NCI-H187 (cell line): ENCODE data around the gene SESN2.

Experiments used
- DNase-seq, 2 experiments: peaks; one replicate each; lab custom pipeline; 2025; lab: John Stamatoyannopoulos, UW

Gene SESN2

DNA sequence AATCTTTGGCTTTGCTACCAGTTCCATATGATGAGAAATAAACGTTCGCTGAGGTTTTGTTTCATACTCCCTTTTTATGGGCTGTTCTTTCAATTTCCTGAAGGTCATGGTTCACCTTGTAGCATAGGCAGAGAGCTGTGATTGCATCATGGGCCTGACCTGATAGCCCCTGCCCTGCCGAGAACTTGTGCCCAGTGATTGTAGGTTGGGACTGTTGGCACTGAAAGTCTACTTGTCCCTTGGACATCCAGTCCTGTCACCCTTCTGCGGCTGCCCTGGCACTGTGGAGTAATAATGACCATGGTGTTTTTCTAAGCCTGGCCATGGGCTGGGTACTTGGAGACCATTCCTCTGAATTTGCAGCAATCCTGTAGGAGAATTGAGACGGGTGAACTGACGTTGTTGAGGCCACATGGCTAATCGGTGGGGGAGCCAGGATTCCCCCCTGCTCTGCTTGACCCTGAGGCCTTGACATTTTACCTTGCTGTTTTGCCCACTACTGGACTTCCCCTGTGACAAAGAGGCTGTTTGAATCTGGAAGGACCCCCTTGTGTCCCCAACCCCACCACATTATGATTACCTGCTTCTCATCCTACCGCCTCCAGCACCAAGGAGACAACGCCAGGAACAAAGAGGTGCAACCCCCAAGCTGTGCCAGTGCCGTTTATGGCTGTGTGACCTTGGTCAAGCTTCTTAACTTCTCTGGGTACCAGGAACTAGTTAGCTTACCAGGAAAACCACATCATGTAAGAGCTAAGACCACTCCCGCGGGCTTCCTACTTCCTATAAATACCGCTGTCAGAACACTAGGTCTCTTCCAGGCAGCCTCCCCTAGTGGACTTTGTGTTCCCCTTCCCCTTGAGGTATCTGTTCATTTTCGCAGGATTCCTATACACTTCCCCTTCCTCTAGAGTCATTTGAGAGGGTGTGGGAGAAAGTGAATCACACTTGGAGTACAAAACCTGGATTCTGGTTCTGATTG, 23.4 kb downstream of the SESN2 start:
- no peak for DNase-seq

DNA sequence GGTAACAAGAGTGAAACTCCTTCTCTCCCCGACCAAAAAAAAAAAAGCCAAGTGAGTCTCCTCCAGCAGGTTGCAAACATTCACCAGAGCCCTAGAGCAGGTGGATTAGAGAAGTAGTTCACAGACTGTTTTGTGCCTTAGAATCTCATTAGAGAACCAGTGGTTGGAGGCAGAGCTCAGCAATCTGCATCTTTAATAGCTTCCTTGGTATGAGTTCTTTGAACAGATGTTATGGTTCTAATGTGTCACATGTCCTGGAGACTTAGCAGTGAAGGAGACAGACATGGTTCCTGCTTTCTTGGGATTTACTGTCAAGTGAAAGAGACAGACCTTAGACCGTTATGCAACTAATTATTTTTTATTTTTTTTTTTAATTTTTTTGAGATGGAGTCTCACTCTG, 26.8 kb downstream of the SESN2 start:
- no peak for DNase-seq

DNA sequence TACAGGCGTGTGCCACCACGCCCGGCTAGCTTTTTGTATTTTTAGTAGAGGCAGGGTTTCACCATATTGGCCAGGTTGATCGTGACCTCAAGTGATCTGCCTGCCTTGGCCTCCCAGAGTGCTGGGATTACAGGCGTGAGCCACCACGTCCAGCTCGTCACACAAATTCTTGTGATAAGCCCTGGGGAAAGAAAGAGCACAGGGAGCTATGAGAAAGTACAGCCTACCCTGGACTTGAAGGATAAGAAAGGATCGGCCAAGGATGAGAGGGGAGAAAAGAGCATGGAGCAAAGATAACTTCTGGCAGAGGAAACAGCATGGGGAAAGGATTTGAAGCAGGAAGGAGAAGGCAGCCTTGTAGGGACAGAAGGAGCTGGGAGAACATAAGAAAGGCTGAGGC, 29.2 kb downstream of the SESN2 start:
- no peak for DNase-seq

DNA sequence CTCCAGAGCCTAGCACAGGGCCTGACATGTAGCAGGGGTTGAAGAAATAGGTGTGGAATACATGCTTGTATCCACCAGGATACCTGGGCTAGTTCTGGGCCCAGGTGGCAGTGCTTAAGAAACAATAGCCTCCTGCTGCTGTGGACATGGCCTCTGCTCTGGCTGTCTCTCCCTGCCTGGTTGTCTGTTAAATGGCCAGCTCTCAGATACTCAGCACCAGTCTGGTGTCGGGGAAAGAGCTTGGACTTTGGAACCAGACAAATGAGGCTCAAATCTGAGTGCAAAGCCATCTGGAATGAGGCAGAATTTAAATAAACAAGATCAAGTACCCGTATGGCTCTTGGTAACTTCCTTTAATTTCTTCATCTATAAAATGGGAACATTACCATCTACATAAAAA, 31.5 kb downstream of the SESN2 start:
- DNase-seq, result no peak

DNA sequence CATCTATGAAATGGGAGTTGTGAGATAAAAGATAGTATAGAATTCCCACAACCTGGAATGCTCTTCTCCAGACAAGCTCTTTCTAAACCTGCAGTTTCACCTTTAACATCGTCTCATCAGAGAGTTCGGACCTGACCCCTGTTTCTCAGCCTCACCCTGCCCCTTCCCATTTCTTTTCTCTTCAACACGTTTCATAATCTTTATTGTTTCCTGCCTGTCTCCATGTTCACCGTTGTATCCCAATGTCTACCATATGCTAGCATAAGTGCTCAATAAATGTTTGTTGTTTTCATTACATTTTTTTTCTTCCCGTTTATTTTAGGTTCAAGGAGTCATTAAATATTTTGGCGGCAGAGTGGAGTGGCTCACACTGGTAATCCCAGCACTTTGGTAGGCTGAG, 32.4 kb downstream of the SESN2 start:
- DNase-seq, result no peak

DNA sequence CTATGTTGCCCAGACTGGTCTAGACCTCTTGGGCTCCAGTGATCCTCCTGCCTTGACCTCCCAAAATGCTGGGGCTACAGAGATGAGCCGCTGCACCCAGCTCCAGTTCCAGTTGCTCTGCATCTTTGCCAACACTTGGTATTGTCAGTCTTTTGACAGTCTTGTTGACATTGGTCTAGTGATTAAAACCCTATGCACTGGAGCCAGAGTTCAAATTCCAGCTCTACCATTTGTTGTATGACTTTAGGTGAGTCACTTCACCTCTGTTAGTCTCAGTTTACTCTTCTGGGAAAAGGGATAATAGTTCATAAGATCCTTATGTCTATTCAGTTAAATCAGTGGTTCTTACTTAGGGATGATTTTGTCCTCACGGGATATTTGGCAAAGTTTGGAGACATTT, 36.6 kb downstream of the SESN2 start:
- no peak for DNase-seq

DNA sequence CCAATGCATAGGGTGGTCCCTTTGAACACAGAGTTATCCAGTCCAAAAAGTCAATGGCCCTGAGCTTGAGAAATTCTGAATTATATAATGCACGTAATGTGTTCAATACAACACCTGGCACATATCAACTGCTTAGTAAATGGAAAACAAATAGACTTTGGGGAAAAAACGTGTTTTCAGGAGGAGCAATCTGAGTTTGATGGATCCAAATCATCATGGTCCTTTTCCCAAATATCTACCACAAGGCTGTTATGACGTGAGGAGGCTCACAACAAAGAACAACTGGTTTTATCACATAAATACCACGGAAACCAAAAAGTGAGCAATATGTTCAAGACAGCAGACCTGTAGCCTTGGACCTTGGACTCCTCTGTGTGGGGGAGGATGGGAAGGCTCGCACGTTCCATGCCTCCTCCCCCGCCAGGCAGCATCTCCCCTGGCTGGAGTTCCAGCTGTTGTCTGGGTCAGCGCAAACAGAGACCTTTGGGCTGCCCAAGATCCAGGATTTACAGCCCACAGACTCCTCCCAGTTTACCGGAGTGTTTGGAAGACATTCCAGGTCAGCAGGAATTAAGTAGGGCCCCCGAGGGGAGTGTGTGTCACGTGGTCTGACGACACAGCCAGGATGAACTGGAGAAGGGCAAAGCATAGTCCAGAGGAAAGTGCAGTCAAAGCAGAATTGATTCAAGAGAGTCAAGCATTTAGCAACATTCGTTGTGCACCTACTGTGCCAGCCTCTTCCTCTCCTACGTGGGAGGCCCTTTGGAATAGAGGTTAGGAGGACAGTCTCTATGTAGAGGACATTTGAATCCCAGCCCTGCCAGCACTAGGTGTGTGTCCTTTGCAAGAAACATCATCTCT, 37.3 kb downstream of the SESN2 start:
- no peak for DNase-seq

DNA sequence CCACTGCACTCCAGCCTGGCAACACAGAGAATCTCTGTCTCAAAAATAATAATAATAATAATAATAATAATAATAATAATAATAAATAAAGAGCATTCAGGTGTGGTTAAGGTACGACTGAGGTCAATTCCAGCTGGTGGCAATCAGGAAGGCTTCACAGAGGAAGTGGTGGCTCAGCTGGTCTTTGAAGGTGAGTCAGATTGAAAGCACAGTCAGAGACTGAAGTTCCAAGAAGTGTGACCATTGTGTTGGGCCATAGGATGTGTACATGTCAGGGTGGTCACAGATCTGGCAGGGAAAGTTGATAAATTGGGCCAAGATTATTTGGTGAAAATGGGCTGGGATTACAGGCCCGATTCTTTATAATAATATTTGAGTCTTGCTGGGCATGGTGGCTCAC, 38.5 kb downstream of the SESN2 start:
- DNase-seq, result no peak

DNA sequence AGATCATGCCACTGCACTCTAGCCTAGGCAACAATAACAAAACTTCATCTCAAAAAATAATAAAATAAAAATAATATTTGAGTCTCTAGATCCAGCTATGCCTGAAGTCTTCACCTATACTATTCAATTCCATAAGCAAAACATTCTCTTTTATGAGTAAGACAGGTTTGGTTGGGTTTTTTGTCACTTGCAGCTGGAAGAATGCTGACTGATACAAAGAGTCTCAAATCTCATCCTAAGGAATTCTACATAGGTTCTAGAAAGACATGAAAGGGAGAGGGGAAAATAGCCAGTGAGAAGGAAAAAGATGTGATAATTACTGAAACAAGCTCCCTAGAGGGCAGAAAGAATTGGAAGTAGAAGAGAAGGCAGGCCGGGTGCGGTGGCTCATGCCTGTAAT, 39.1 kb downstream of the SESN2 start:
- no peak for DNase-seq

DNA sequence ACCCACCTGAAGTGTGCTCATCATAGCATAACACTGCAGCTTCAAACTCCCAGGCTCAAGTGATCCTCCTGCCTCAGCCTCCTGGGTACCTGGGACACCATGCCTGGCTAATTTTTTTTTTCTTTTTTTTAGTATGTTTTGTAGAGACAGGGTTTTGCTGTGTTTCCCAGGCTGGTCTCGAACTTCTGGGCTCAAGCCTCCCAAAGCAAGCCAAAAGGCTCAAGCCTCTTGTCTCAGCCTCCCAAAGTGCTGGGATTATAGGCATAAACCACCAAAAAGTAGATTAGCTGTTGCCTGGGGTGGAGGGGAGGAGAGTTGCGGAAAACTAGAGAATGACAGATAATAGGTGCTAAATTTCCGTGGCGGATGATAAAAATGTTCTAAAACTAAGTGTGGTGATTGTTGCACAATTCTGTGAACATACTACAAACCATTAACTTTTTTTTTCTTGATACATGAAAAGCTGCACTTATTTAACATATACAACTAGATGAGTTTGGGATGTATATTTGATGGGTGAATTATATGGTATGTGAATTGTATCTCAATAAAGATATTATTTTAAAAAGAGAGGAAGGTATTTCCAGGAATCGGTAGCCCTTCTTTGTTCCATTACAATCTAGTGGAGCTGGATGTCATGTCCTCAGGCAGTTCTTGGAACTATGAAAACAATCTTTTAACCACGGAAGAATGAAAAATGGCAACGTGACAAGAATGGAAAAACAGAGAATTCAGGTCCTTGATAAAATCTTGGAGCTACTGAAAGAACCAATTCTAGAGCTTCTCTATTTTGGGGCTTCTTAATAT, 42.3 kb downstream of the SESN2 start:
- no peak for DNase-seq

DNA sequence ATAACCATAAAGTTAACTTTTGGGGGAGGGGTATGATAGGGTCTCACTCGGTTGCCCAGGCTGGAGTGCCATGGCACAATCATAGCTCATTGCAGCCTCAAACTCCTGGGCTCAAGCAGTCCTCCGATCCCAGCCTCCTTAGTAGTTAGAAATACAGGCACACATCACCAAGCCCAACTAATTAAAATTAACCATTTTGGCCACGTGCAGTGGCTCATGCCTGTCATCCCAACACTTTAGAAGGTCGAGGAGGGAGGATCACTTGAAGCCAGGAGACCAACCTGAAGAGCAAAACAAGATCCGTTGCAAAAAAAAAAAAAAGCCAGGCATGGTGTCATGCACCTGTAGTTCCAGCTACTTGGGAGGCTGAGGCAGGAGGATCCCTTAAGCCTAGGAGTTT, 42.9 kb downstream of the SESN2 start:
- no peak for DNase-seq

DNA sequence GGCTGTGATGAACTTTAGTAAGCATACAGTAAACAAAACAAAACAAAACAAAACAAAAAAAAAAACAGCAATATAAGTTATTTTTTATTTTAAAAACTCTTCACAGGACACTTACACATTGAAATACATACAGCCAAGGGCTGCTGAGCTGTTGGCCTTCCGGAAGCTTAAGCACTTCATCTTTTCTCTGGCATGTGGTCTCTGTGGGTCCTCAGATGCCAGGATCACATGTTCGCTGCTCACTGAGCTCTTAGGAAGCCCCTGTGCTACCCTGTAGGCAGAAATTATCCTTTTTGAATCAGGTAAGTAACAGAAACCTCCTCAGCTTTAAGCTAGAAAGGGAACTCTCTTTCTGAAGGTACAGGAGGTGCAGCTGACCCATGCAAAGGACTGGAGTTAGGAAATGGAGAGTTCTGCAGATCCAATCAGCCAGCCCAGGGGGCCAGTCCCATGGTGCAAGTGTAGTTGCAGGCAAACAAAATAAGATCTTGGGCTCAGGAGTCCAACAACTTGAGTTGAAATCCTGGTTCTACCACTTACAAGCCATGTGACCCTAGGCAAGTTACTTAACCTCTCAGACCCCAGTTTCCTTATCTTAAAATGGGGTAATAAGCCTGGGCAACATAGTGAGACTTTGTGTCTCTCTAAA, 47.1 kb downstream of the SESN2 start:
- DNase-seq, result no peak

DNA sequence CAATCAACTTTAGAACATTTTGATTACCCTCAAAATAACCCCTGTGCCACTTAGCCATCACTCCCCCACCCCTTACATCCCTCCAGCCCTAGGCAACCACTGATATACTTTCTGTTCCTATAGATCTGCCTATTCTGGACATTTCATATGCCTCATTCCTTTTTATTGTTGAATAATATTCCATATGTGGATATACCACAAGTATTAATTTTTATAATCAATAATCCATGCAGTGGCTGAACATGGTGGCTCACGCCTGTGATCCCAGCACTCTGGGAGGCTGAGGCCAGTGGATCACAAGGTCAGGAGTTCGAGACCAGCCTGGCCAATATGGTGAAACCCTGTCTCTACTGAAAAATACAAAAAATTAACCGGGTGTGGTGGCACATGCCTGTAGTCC, 49.4 kb downstream of the SESN2 start:
- no peak for DNase-seq

DNA sequence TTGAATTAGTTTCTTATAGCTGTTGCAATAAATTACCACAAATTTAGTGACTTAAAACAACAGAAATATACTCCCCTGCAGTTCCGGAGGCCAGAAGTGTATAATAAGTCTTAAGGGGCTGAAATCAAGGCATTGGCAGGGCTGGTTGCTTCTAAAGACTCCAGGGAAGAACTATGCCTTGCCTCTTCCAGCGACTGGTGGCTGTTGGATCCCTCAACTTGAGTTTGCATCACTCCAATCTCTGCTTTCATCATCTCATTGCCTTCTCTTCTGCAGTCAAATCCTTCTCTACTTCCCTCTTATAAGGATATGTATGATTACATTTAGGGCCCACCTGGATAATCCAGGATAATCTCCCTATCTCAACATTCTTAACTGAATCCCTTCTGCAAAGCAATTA, 50.4 kb downstream of the SESN2 start:
- no peak for DNase-seq

DNA sequence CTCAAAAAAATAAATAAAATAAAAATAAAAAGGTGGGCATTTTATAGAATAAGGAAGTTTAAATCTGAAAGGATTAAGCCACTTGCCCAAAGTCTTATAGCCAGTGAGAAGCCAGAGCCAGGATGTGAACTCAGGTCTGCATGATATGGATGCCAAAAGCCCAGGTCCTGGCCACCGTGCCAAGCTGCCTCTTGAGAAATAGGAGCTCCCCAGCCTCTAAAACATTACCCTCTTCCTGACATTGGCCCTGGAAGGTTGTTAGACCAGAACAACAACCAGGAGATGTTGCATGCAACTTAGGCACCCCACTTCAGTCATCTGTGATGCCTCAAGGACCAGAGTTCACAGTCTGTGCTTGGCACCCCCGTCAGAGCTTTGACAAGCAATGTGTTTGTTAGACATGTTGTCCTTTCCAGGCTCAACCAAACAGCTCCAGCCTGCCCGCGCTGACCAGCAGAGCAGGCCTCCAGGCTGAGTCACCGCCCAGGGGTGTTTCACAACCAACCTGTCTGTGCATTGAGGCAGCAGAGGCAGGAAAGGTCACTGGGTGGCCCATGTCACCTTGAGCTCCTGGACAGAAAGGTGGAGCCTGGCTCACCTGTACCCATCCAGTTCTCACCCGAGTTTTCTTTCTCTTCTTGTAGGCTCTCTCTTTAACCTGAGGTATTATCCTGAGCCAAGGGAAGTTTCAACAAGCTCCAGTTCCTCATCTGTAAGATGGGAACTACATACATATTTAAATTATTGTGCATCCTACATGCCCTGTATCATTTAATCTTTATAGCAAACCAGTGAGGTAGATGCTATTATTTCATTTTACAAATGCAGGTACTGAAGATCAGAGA, 54.6 kb downstream of the SESN2 start:
- no peak for DNase-seq

DNA sequence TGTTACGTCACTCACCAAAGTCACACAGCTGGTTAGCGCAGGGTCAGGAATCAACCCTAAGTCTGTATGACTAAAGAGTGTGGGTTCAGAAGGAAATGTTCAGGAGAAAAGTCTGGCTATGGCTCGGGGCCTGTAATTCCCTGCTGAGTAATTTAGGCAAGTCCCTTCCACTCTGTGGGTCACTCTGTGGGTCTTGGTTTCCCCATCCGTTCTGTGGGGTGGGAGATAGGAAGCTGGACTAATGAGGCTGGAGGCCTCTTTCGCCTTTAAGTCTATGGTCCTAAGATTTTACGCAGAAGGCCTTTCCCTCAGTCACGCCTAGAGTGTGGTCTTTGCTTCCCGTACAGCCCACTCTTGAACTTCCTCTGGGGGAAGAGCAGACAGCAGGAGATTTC, 55.2 kb downstream of the SESN2 start:
- no peak for DNase-seq

DNA sequence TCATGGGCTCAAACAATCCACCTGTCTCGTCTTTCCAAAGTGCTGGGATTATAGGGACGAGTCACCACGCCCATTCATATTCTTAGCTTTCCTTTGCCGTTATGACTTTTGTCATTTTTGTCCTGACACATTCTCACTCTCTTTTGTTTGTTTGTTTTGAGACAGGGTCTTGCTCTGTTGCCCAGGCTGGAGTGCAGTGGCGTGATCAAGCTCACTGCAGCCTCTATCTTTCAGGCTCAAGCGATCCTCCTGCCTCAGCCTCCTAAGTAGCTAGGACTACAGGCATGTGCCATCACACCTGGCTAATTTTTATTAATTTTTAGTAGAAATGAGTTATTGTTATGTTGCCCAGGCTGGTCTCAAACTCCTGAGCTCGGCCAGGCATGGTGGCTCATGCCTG, 57.7 kb downstream of the SESN2 start:
- DNase-seq, result no peak

DNA sequence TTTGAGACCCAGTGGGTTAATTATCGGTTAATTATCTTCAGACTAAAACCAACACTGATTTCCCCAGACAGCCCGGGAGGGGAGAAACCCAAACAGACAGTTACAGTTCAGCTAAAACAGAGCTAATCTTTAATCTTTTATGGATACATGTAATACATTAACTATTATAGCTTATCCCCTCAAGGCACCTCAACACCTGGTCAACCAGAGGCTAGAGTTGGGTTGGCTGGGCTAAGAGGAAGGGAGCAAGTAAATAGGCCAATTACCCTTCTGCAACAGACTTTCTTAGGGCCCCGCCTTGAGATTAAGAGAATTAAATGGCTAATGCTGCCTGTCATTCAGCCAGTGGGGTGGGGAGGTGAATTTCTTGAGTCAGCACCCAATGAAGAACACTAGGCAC, 62.9 kb downstream of the SESN2 start:
- DNase-seq, result no peak

DNA sequence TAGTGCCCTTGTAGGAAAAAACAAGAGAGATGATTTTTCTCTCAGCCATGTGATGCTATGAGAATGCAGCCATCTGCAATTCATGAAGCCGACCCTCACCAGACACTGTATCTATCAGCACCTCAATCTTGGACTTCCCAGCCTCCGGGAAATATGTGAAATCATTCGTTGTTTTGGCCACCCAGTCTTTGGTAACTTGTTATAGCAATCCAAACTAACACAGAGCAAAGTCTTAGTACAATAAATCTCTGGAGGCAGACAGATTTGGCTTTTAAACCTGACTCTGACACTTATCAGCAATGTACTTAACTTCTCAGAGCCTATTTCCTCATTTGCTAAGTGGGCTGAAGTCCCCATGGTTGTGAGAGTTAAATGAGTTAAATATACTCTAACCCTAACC, 64.4 kb downstream of the SESN2 start:
- DNase-seq, result no peak

DNA sequence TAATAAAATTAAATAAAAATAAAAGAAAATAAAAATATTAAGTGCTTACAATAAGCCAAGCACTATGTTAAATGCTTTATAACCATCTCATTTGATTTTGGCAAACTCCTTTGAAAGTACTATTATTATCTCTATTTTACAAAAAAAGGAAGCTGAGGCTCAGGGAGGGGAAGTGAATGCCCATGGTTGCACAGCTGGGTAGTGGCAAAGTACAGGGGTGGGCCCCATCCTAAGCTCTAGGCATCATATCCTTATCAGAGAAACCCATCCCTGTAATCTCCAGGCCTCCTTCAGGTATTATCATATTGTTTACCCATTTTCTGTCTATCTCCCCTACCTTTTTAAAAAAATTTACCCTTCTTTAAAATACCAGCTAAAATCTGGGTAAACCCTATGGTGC, 67.2 kb downstream of the SESN2 start:
- DNase-seq, result no peak

DNA sequence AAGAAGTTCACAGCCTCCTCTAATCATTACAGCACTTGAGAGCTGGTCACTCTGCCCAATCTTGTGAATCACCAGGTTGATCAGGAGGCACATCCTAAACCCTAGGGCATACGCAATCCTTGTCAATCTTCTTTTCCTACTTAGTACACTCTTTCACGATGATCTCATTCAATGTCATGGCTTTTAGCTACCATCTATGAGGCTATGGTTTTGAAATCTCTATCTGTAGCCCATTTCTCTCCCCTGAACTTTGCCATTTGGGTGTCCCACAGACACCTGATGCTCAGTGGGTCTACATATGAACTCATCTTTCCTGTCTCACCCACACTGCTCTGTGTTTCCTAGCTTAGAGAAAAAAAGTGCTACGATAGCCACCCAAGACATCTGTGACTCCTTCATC, 67.7 kb downstream of the SESN2 start:
- no peak for DNase-seq
